ENCODE measurements around the gene NTM.

Gene NTM

DNA sequence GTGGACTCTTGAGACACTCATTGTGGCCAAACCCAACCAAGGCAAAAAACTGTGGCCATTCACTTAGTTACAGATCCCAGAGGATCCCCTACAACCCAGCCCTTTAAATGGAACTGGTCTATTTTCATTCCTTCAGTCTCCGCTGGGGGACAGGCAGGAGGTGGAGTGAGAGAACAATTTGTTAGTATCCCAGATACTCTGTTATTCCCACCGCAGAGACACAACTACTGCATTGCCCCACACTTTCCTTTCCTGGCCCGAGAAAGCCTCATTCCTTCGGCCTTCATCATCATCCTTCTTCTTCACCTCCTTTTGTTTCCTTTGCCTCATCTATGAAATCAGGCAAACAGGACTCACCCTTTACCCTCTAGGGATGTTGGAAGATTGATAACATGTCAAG is 191.1 kb downstream of the NTM start:
- H3K4me3 ChIP-seq (ENCODE audit: low read length in 2 of 2), result no peak overlapping the region
- no peaks in the 10 kb centered on the region for H3K36me3 ChIP-seq (ENCODE audit: control insufficient read depth in 2 of 2, insufficient read depth in 2 of 2, low read length in 2 of 2)
- no peaks in the 10 kb centered on the region for H3K4me1 ChIP-seq (ENCODE audit: control insufficient read depth in 2 of 2, insufficient read depth in 2 of 2, low read length in 2 of 2)
- H3K9ac ChIP-seq (ENCODE audit: low read depth in 1 of 2, low read length in 2 of 2), result no peak overlapping the region
- H3K9me3 ChIP-seq (ENCODE audit: control insufficient read depth in 2 of 2, low read length in 2 of 2), result no peaks in the 10 kb centered on the region
- no peaks in the 10 kb centered on the region for H3K27me3 ChIP-seq (ENCODE audit: control insufficient read depth in 2 of 2, insufficient read depth in 2 of 2, low read length in 2 of 2)
- no peak overlapping the region for H3K27ac ChIP-seq (ENCODE audit: low read depth in 2 of 2, low read length in 2 of 2)

DNA sequence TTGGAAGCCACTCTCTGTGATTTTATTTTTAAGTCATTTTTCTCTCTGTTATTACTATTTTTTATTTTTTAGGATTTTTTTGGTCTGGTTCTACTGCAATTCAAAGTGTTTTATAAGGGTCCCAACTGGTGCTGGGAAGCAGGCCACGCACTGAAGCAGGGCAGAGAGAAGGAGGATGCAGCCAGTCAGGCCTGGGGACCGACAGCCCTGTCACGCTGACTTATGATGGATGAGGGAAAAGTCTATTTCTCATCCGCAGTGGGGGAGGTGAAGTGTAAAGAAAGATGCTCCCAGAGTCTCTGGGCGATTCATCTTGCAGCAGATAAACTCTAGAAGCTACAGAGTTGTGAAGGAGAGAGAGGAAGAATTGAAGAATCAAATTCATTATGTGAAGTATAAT is 191.6 kb downstream of the NTM start:
- Histone ChIP-seq H3K9me3 (ENCODE audit: control insufficient read depth in 2 of 2, low read length in 2 of 2) (no peaks in the 10 kb centered on the region), H3K27me3 (ENCODE audit: control insufficient read depth in 2 of 2, insufficient read depth in 2 of 2, low read length in 2 of 2) (no peaks in the 10 kb centered on the region), H3K4me3 (ENCODE audit: low read length in 2 of 2) (no peak overlapping the region), H3K36me3 (ENCODE audit: control insufficient read depth in 2 of 2, insufficient read depth in 2 of 2, low read length in 2 of 2) (no peaks in the 10 kb centered on the region), H3K4me1 (ENCODE audit: control insufficient read depth in 2 of 2, insufficient read depth in 2 of 2, low read length in 2 of 2) (no peaks in the 10 kb centered on the region), H3K9ac (ENCODE audit: low read depth in 1 of 2, low read length in 2 of 2) (no peak overlapping the region), H3K27ac (ENCODE audit: low read depth in 2 of 2, low read length in 2 of 2) (no peak overlapping the region)

DNA sequence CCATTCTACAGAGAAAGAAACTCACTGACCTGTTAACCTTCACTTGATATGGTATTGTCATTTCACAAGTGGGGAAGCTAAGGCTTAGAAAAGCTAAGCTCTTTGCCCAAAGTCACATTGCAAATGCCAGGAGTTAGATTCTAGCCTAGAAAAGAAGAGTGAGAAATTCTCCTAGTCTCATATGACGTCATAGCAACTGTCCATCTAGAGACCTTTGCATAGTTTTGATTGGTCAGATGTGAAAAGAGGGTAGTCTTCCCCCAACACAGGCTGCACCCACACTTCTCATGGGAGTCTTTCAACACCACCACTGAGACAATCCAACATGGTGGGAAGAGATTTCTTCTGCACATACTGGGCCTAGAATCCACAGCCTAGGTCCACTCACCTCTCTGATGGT is 197.9 kb downstream of the NTM start:
- Histone ChIP-seq H3K27me3 (ENCODE audit: control insufficient read depth in 2 of 2, insufficient read depth in 2 of 2, low read length in 2 of 2) (no peaks in the 10 kb centered on the region), H3K4me3 (ENCODE audit: low read length in 2 of 2) (no peak overlapping the region), H3K9me3 (ENCODE audit: control insufficient read depth in 2 of 2, low read length in 2 of 2) (no peaks in the 10 kb centered on the region), H3K9ac (ENCODE audit: low read depth in 1 of 2, low read length in 2 of 2) (no peak overlapping the region), H3K4me1 (ENCODE audit: control insufficient read depth in 2 of 2, insufficient read depth in 2 of 2, low read length in 2 of 2) (no peaks in the 10 kb centered on the region), H3K36me3 (ENCODE audit: control insufficient read depth in 2 of 2, insufficient read depth in 2 of 2, low read length in 2 of 2) (no peaks in the 10 kb centered on the region), H3K27ac (ENCODE audit: low read depth in 2 of 2, low read length in 2 of 2) (no peak overlapping the region)

DNA sequence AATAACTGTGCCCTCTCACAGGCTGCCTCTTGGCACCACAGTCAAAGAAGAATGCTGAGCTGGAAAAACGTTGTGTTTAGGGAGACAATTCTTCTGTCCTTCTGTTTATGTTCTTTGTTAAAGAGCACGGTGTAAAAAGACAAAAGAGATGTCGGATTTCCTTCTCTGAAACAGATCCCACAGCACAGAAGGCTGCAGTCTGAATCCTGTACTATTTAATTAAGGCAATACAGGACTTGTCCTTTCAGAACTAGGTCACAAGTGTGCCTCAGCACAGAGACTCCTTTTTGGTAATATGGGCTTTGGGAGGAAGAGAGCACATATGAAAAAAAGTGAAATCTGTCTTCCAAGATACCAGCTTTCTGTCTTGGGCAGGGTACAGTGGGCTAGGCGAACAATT is 201.2 kb downstream of the NTM start:
- H3K4me3 ChIP-seq (ENCODE audit: low read length in 2 of 2), result no peak overlapping the region
- no peak overlapping the region for H3K9ac ChIP-seq (ENCODE audit: low read depth in 1 of 2, low read length in 2 of 2)
- no peaks in the 10 kb centered on the region for H3K27me3 ChIP-seq (ENCODE audit: control insufficient read depth in 2 of 2, insufficient read depth in 2 of 2, low read length in 2 of 2)
- no peak overlapping the region for H3K27ac ChIP-seq (ENCODE audit: low read depth in 2 of 2, low read length in 2 of 2)
- H3K9me3 ChIP-seq (ENCODE audit: control insufficient read depth in 2 of 2, low read length in 2 of 2), result no peaks in the 10 kb centered on the region
- no peaks in the 10 kb centered on the region for H3K4me1 ChIP-seq (ENCODE audit: control insufficient read depth in 2 of 2, insufficient read depth in 2 of 2, low read length in 2 of 2)
- no peaks in the 10 kb centered on the region for H3K36me3 ChIP-seq (ENCODE audit: control insufficient read depth in 2 of 2, insufficient read depth in 2 of 2, low read length in 2 of 2)

DNA sequence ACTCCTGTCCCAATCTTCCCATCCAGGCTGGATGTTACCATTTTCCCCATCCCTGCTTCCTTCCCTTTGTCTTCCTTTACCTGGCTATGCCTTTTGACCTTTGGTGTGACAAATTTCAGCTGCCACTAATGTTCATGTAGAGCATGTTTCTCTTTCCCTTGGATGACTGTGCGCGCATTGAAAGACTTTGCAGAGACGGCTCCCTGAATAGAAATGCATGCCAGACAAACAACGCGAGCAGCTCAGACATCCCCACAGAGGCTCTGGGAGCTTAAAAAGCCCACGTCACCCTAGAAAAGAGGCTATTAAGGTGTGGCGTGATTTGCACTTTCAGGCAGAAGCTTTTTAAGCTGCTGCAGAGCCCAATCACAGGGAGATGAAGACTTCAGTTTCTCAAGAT is 202.0 kb downstream of the NTM start:
- Histone ChIP-seq H3K9ac (ENCODE audit: low read depth in 1 of 2, low read length in 2 of 2) (no peak overlapping the region), H3K27me3 (ENCODE audit: control insufficient read depth in 2 of 2, insufficient read depth in 2 of 2, low read length in 2 of 2) (no peaks in the 10 kb centered on the region), H3K36me3 (ENCODE audit: control insufficient read depth in 2 of 2, insufficient read depth in 2 of 2, low read length in 2 of 2) (no peaks in the 10 kb centered on the region), H3K4me3 (ENCODE audit: low read length in 2 of 2) (no peak overlapping the region), H3K9me3 (ENCODE audit: control insufficient read depth in 2 of 2, low read length in 2 of 2) (no peaks in the 10 kb centered on the region), H3K4me1 (ENCODE audit: control insufficient read depth in 2 of 2, insufficient read depth in 2 of 2, low read length in 2 of 2) (no peaks in the 10 kb centered on the region), H3K27ac (ENCODE audit: low read depth in 2 of 2, low read length in 2 of 2) (no peak overlapping the region)

DNA sequence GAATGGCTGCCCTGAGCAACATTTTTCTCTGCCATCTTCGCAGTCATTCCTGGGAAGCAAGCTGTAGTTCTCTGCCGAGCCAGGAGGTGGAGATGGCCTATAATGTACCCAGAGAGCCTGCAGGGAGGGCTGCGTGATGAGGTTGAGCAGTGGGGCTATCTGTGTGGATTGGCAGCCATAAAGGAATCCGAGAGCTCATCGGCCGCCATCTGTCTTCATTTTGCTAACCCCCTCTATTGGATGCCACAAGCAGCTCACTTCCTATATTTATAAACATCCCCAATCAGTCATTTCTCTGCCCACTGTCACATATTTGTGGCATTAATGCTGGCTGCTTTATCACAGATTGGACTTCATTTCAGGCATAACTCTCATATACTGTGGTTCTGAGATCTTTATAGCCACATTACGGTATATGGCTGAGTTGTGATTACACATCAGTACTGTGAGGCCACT is 209.5 kb downstream of the NTM start:
- no peaks in the 10 kb centered on the region for H3K9me3 ChIP-seq (ENCODE audit: control insufficient read depth in 2 of 2, low read length in 2 of 2)
- H3K27ac ChIP-seq (ENCODE audit: low read depth in 2 of 2, low read length in 2 of 2), result no peak overlapping the region
- H3K4me3 ChIP-seq (ENCODE audit: low read length in 2 of 2), result no peak overlapping the region
- no peak overlapping the region for H3K9ac ChIP-seq (ENCODE audit: low read depth in 1 of 2, low read length in 2 of 2)
- no peaks in the 10 kb centered on the region for H3K27me3 ChIP-seq (ENCODE audit: control insufficient read depth in 2 of 2, insufficient read depth in 2 of 2, low read length in 2 of 2)
- no peaks in the 10 kb centered on the region for H3K4me1 ChIP-seq (ENCODE audit: control insufficient read depth in 2 of 2, insufficient read depth in 2 of 2, low read length in 2 of 2)
- no peaks in the 10 kb centered on the region for H3K36me3 ChIP-seq (ENCODE audit: control insufficient read depth in 2 of 2, insufficient read depth in 2 of 2, low read length in 2 of 2)

DNA sequence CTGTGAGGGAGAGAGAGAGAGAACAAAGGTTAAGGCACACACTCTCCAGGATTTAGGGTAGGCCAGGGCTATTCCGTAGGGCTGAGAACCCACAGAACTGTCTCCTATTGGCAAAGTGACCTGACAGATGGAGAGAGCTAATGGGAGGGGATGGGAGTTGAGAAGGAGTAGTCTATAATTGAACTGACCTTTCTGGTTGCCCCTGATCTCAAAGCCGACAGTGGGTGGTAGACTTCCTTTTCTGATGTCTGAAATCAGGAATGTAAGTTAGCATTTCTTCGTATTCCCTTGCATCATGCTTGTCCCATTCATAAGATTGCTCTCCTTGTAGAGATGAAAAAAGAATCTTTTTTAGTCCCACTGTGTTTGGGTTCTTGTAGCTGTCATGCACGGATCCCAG is 210.1 kb downstream of the NTM start:
- Histone ChIP-seq H3K36me3 (ENCODE audit: control insufficient read depth in 2 of 2, insufficient read depth in 2 of 2, low read length in 2 of 2) (no peaks in the 10 kb centered on the region), H3K4me3 (ENCODE audit: low read length in 2 of 2) (no peak overlapping the region), H3K27ac (ENCODE audit: low read depth in 2 of 2, low read length in 2 of 2) (no peak overlapping the region), H3K9ac (ENCODE audit: low read depth in 1 of 2, low read length in 2 of 2) (no peak overlapping the region), H3K27me3 (ENCODE audit: control insufficient read depth in 2 of 2, insufficient read depth in 2 of 2, low read length in 2 of 2) (no peaks in the 10 kb centered on the region), H3K4me1 (ENCODE audit: control insufficient read depth in 2 of 2, insufficient read depth in 2 of 2, low read length in 2 of 2) (no peaks in the 10 kb centered on the region), H3K9me3 (ENCODE audit: control insufficient read depth in 2 of 2, low read length in 2 of 2) (no peaks in the 10 kb centered on the region)

DNA sequence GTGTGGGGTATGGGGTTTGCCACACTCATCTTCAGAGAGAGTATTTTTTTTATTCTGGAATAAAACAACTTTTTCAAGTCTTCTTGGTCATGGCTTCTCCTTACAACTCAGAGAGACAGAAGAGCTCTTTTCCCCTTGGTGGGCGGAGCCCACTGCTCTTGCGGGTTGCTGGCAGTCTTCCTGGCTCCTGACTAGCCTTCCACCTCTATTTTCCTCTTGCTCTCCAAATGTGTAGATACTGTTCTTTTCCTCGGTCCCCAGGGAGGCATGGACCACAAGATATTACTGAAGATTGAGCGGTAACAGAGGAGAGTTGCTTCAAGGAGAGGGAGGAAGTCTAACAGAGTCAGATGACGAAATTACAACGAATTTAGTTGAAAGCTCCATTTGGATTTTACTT is 210.6 kb downstream of the NTM start:
- Histone ChIP-seq H3K9ac (ENCODE audit: low read depth in 1 of 2, low read length in 2 of 2) (no peak overlapping the region), H3K27ac (ENCODE audit: low read depth in 2 of 2, low read length in 2 of 2) (no peak overlapping the region), H3K27me3 (ENCODE audit: control insufficient read depth in 2 of 2, insufficient read depth in 2 of 2, low read length in 2 of 2) (no peaks in the 10 kb centered on the region)

DNA sequence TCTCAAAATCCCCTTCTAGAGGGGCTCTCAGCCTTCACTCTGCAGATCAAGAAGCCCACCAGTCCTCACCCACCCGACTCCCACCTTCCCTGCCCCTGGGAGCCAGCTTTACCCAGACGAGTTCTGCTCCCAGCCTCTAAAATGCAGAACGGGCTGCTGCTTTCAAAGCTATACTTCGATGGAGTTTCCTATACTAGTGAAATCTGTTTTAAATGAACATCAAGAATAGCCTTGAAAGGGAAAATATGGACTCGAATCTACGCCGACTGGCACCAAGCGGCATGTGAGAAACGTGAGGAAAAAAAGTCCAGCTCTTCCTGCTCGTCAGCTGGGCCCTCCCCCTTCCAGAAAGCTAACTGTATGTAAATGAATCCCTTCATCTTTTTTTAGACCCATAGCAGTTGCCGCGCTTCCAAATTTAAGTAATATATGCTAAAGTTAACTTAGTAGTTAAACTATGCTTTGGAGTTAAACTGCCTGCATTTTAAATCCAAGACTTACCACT is 211.7 kb downstream of the NTM start:
- Histone ChIP-seq H3K9ac (ENCODE audit: low read depth in 1 of 2, low read length in 2 of 2) (no peak overlapping the region), H3K9me3 (ENCODE audit: control insufficient read depth in 2 of 2, low read length in 2 of 2) (no peaks in the 10 kb centered on the region), H3K4me3 (ENCODE audit: low read length in 2 of 2) (no peak overlapping the region), H3K36me3 (ENCODE audit: control insufficient read depth in 2 of 2, insufficient read depth in 2 of 2, low read length in 2 of 2) (no peaks in the 10 kb centered on the region), H3K4me1 (ENCODE audit: control insufficient read depth in 2 of 2, insufficient read depth in 2 of 2, low read length in 2 of 2) (no peaks in the 10 kb centered on the region), H3K27ac (ENCODE audit: low read depth in 2 of 2, low read length in 2 of 2) (no peak overlapping the region), H3K27me3 (ENCODE audit: control insufficient read depth in 2 of 2, insufficient read depth in 2 of 2, low read length in 2 of 2) (no peaks in the 10 kb centered on the region)

More for the DNA sequence above, 210.6 kb downstream of the NTM start:
- H3K4me1 ChIP-seq (ENCODE audit: control insufficient read depth in 2 of 2, insufficient read depth in 2 of 2, low read length in 2 of 2), result no peaks in the 10 kb centered on the region
- no peaks in the 10 kb centered on the region for H3K9me3 ChIP-seq (ENCODE audit: control insufficient read depth in 2 of 2, low read length in 2 of 2)
- H3K36me3 ChIP-seq (ENCODE audit: control insufficient read depth in 2 of 2, insufficient read depth in 2 of 2, low read length in 2 of 2), result no peaks in the 10 kb centered on the region
- H3K4me3 ChIP-seq (ENCODE audit: low read length in 2 of 2), result no peak overlapping the region

DNA sequence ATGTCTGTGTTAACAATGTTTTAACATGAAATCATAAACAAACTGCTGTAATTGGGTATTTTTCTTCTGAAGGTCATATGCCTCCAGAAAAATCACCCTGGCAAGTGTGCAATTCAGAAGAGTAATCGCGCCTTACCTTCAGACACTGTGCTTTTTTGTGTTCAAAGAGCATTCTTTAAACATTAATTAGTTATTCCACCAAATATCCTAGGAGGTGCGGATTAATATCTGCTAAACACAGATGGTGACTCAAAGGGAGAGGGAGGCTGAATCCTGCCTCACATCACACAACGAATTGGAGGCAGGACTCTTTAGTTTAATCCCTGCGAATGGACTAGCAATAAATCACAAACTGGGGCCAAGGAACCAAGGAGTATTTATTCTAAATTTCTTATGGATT is 213.0 kb downstream of the NTM start:
- Histone ChIP-seq H3K27ac (ENCODE audit: low read depth in 2 of 2, low read length in 2 of 2) (no peak overlapping the region), H3K9me3 (ENCODE audit: control insufficient read depth in 2 of 2, low read length in 2 of 2) (no peaks in the 10 kb centered on the region), H3K36me3 (ENCODE audit: control insufficient read depth in 2 of 2, insufficient read depth in 2 of 2, low read length in 2 of 2) (no peaks in the 10 kb centered on the region), H3K4me1 (ENCODE audit: control insufficient read depth in 2 of 2, insufficient read depth in 2 of 2, low read length in 2 of 2) (no peaks in the 10 kb centered on the region), H3K9ac (ENCODE audit: low read depth in 1 of 2, low read length in 2 of 2) (no peak overlapping the region), H3K27me3 (ENCODE audit: control insufficient read depth in 2 of 2, insufficient read depth in 2 of 2, low read length in 2 of 2) (no peaks in the 10 kb centered on the region), H3K4me3 (ENCODE audit: low read length in 2 of 2) (no peak overlapping the region)

DNA sequence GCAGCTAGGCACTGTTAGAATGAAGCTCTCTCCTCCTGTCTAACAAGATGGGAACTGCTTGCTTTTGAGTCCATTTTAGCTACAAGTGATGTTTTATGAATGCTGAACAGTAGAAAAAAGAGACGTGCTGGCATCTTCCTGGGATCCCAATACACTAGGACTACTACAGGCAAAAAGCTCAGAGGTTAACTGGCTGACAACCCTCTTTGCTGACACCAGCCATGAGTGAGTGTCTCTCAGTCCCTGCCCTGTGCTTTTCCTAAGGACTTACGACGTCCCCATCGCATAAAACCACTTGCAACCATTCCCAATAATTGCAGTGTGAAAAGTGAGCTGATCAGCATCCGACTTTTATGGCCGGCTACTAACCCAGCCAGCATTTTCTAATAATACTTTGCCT is 213.5 kb downstream of the NTM start:
- Histone ChIP-seq H3K9me3 (ENCODE audit: control insufficient read depth in 2 of 2, low read length in 2 of 2) (no peaks in the 10 kb centered on the region), H3K4me1 (ENCODE audit: control insufficient read depth in 2 of 2, insufficient read depth in 2 of 2, low read length in 2 of 2) (no peaks in the 10 kb centered on the region), H3K27me3 (ENCODE audit: control insufficient read depth in 2 of 2, insufficient read depth in 2 of 2, low read length in 2 of 2) (no peaks in the 10 kb centered on the region), H3K4me3 (ENCODE audit: low read length in 2 of 2) (no peak overlapping the region), H3K36me3 (ENCODE audit: control insufficient read depth in 2 of 2, insufficient read depth in 2 of 2, low read length in 2 of 2) (no peaks in the 10 kb centered on the region), H3K27ac (ENCODE audit: low read depth in 2 of 2, low read length in 2 of 2) (no peak overlapping the region), H3K9ac (ENCODE audit: low read depth in 1 of 2, low read length in 2 of 2) (no peak overlapping the region)

Measured in mucosa of rectum (tissue), 2 donors.